Measurements from ENCODE around the gene LY6G5C. TPM values are rescaled to one million over a fixed set of nuclear protein-coding genes. Genes with fewer than 3 reads are reported as not detected.

The LY6G5C gene
- total and polyA plus RNA-seq, 2 donors (not counting 3 experiments of a cell fraction or from before 2014, with no cell fraction given) = 8.2 to 11.4 TPM

- no peak within 1 kb of the TSS for H3K4me3 ChIP-seq (replicated peaks in 1 of 3; ENCODE audit: insufficient read depth in 1 of 3, low read depth in 1 of 3, low read length in 3 of 3)
- BruUV-seq (replicated peaks) = no TSS peak
- no peaks in the 10 kb centered on the region for H3K9me1 ChIP-seq (replicated peaks; ENCODE audit: control insufficient read depth, extremely low read depth, insufficient read depth, low read length)
- DNase-seq (ENCODE audit: low read depth, low spot score) (no peak), FAIRE-seq (no peak)
- intact Hi-C loops (cut with micrococcal nuclease) (loop anchor here (5.0 to 10.0 kb wide), 2 partner anchors 163 to 525 kb away; partner anchors contain the start of genes GPSM3 and PBX2), dilution Hi-C loops (cut with MboI; ENCODE audit: extremely low pct_ligation_motif_present, low sequenced_read_pairs) (no loop called here)
- ChIA-PET CTCF (interaction anchor here (0.6 to 1.9 kb wide), 2 partner anchors 67 to 160 kb away, joined by 3 to 8 read pairs; no protein-coding TSS in a partner anchor), POLR2A (no interaction called here)
- H3K9ac ChIP-seq (replicated peaks; ENCODE audit: extremely low read depth, insufficient read depth, low read length) = no peak within 1 kb of the TSS
- no peaks in the 10 kb centered on the region for H3K9me3 ChIP-seq (replicated peaks; ENCODE audit: control insufficient read depth, insufficient read depth, low read length)
- peaks cover 26% of the 10 kb centered on the region for H3K79me2 ChIP-seq (ENCODE audit: control insufficient read depth, insufficient read depth, low read length)
- no peaks in the 10 kb centered on the region for H3K27me3 ChIP-seq (ENCODE audit: control insufficient read depth in 2 of 2, insufficient read depth in 2 of 2, low read length in 2 of 2)
- H3K4me2 ChIP-seq (ENCODE audit: insufficient read depth, low read length) = no peak within 1 kb of the TSS
- H3K4me1 ChIP-seq (ENCODE audit: control insufficient read depth, extremely low read depth, insufficient read depth, low read length) = peaks cover 9% of the 10 kb centered on the region
- peaks cover 29 to 47% of the 10 kb centered on the region in 2 experiments for H3K36me3 ChIP-seq (ENCODE audit: control insufficient read depth in 2 of 2, extremely low read depth in 1 of 2, insufficient read depth in 2 of 2, low read length in 2 of 2)
- no peak within 1 kb of the TSS for H3K27ac ChIP-seq (ENCODE audit: insufficient read depth, low read depth, low read length)
- H2AFZ ChIP-seq (ENCODE audit: low read depth, low read length) = no peak within 1 kb of the TSS
- no peaks in the 10 kb centered on the region for H4K20me1 ChIP-seq (replicated peaks; ENCODE audit: control insufficient read depth, extremely low read depth, insufficient read depth, low read length)
- TF ChIP-seq POLR2A (IDR thresholded peaks at IDR 0.05; ENCODE audit: low read depth, low read length) = no peak
- no peak for TF ChIP-seq EZH2 (IDR thresholded peaks at IDR 0.05; ENCODE audit: borderline replicate concordance, low read depth, low read length, severe bottlenecking)
- no peak for TF ChIP-seq POLR2AphosphoS5 (IDR thresholded peaks at IDR 0.05; ENCODE audit: insufficient read depth, low read depth, low read length)
- TF ChIP-seq FOS (IDR thresholded peaks at IDR 0.05; ENCODE audit: borderline replicate concordance, insufficient read depth, low read length) = no peak
- no peak for TF ChIP-seq MYC (IDR thresholded peaks at IDR 0.05; ENCODE audit: low read depth, low read length)
- TF ChIP-seq MAX (IDR thresholded peaks at IDR 0.05; ENCODE audit: insufficient read depth, insufficient read length) = no peak
- no peak for TF ChIP-seq GATA2 (IDR thresholded peaks at IDR 0.05; ENCODE audit: insufficient read depth, insufficient read length, low read depth, low read length)
- TF ChIP-seq CTCF (IDR thresholded peaks at IDR 0.05; ENCODE audit: extremely low read depth in 1 of 2, insufficient read depth in 1 of 2, low read depth in 1 of 2, low read length in 2 of 2) = no peak
- TF ChIP-seq JUN (IDR thresholded peaks at IDR 0.05; ENCODE audit: borderline replicate concordance, insufficient read depth, insufficient read length, low read depth) = no peak
Measured at GRCh38 chr6:31669676-31670075, 11.2 kb downstream of the LY6G5C start, which contains the start of gene LY6G5B. LY6G5B (plus strand) TSS chr6:31669976; CDS start chr6:31670951, 975 bp downstream.

All from endothelial cell of umbilical vein (primary cell).